HEK293 (cell line): ENCODE measurements around the gene ATP2B3.

Experiments
- ELK4 ChIP-seq: IDR thresholded peaks from 2 replicates; pipeline ENCODE4 v1.6.1; 2011; ENCODE audit warnings: mild to moderate bottlenecking, low read depth, low read length, borderline replicate concordance
- KLF8 ChIP-seq: fragments of 450-650 bp; formaldehyde crosslinking; IDR thresholded peaks from 2 replicates; pipeline ENCODE4 v1.5.1; 2016; ENCODE audit warnings: missing biosample characterization, missing genetic modification characterization
- KLF9 ChIP-seq: fragments of 450-650 bp; formaldehyde crosslinking; IDR thresholded peaks from 2 replicates; pipeline ENCODE4 v1.5.1; 2016; ENCODE audit warnings: missing biosample characterization, missing genetic modification characterization, low read depth
- MEIS1 ChIP-seq: sonication (generic); formaldehyde crosslinking; IDR thresholded peaks from 2 replicates; pipeline ENCODE4 v1.8.1; 2022; ENCODE audit warnings: missing genetic modification reagents, mild to moderate bottlenecking, borderline replicate concordance
- SETDB1 ChIP-seq: IDR thresholded peaks from one replicate; pipeline ENCODE4 v1.6.1; 2017; ENCODE audit warnings: mild to moderate bottlenecking, low read length, moderate library complexity, mixed read lengths; ENCODE audit not compliant: insufficient read length
- TRIM28 ChIP-seq: IDR thresholded peaks from 2 replicates; pipeline ENCODE4 v1.6.1; 2011; ENCODE audit warnings: low read length, control low read depth, borderline replicate concordance
- WT1 ChIP-seq: fragments of 450-650 bp; formaldehyde crosslinking; IDR thresholded peaks from 2 replicates; pipeline ENCODE4 v1.5.1; 2016; ENCODE audit warnings: missing biosample characterization, missing genetic modification characterization
- ZBTB48 ChIP-seq: fragments of 450-650 bp; formaldehyde crosslinking; IDR thresholded peaks from 2 replicates; pipeline ENCODE4 v1.5.1; 2016; ENCODE audit warnings: missing biosample characterization, missing genetic modification characterization
- ZBTB49 ChIP-seq: fragments of 450-650 bp; formaldehyde crosslinking; IDR thresholded peaks from 2 replicates; pipeline ENCODE4 v1.5.1; 2016; ENCODE audit warnings: missing biosample characterization, missing genetic modification characterization, low read depth
- ZFP41 ChIP-seq: fragments of 450-650 bp; formaldehyde crosslinking; IDR thresholded peaks from 2 replicates; pipeline ENCODE4 v1.5.1; 2016; ENCODE audit warnings: missing biosample characterization, missing genetic modification characterization, borderline replicate concordance
- ZIC2 ChIP-seq: fragments of 450-650 bp; formaldehyde crosslinking; IDR thresholded peaks from 2 replicates; pipeline ENCODE4 v1.5.1; 2016; ENCODE audit warnings: missing biosample characterization, missing genetic modification characterization
- ZNF449 ChIP-seq: fragments of 450-650 bp; formaldehyde crosslinking; IDR thresholded peaks from 2 replicates; pipeline ENCODE4 v1.5.1; 2017; ENCODE audit warnings: missing biosample characterization, mild to moderate bottlenecking, missing genetic modification characterization, moderate library complexity
- ZNF501 ChIP-seq: fragments of 450-650 bp; formaldehyde crosslinking; IDR thresholded peaks from 2 replicates; pipeline ENCODE4 v1.5.1; 2016; ENCODE audit warnings: missing biosample characterization, missing genetic modification characterization
- ZNF610 ChIP-seq: fragments of 450-650 bp; formaldehyde crosslinking; IDR thresholded peaks from 2 replicates; pipeline ENCODE4 v1.5.1; 2016; ENCODE audit warnings: missing biosample characterization, missing genetic modification characterization, borderline replicate concordance
- ZNF692 ChIP-seq: fragments of 450-650 bp; formaldehyde crosslinking; IDR thresholded peaks from 2 replicates; pipeline ENCODE4 v1.5.1; 2016; ENCODE audit warnings: missing biosample characterization, missing genetic modification characterization
- ZNF701 ChIP-seq: fragments of 450-650 bp; formaldehyde crosslinking; IDR thresholded peaks from 2 replicates; pipeline ENCODE4 v1.5.1; 2016; ENCODE audit warnings: missing biosample characterization, missing genetic modification characterization
- ZSCAN18 ChIP-seq: fragments of 450-650 bp; formaldehyde crosslinking; IDR thresholded peaks from 2 replicates; pipeline ENCODE4 v1.5.1; 2016; ENCODE audit warnings: missing biosample characterization, missing genetic modification characterization
- TF ChIP-seq, protein P1 (sequence below): sonication (generic); formaldehyde crosslinking; IDR thresholded peaks from 2 replicates; pipeline ENCODE4 v1.8.1; 2022; ENCODE audit warnings: mild to moderate bottlenecking, moderate library complexity, missing genetic modification reagents
- TF ChIP-seq, protein P2 (sequence below): fragments of 450-650 bp; formaldehyde crosslinking; IDR thresholded peaks from 2 replicates; pipeline ENCODE4 v1.5.1; 2017; ENCODE audit warnings: missing biosample characterization, missing genetic modification characterization

The ATP2B3 gene

DNA sequence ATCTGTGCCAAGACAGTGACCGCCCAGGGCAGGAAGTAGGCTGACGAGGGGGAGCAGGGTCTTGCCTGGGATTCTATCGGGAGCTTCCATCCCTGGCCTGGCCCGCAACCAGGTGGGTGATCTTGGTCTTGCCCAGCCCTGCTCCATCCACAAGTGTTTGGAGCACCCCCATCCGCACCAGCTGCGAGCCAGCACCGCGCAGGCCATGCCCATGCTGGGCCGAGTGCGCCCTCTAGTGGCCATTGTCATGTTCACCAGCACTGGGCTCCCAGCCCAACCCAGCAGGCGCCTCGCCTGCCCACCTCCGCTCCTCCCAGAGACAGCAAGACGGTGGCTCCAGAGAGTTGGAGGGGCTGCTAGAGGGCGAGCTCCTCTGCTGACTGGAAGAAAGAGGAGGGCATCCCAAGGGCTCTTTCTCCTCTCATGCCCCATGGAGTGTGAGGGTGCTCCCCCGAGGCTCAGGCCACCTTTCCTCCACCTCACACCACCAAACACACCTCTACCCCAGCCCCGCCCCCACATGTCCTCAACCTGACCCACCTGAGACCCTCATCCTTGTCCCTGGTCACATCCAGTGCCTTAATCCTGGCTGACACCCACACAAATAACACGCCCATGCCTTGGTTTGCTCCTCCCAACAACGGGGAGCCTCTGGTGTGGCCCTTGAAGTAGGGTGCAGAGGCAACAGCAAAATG is 9.8 kb upstream of the ATP2B3 start (continued):
- TF ChIP-seq ZSCAN18 (no peak), MEIS1 (no peak), ZNF501 (tag by site-specific recombination) (no peak), WT1 (no peak), ZBTB49 (tag by site-specific recombination) (no peak), KLF8 (tag by site-specific recombination) (0 out of 2 replicates have a peak, but pooled peaks have one; percentile 40), ZNF692 (0 out of 2 replicates have a peak, but pooled peaks have one; percentile 35), ZBTB48 (tag by site-specific recombination) (no peak), ELK4 (no peak), ZNF701 (tag by site-specific recombination) (no peak), ZNF449 (tag by site-specific recombination) (0 out of 2 replicates have a peak, but pooled peaks have one; percentile 84), ZIC2 (tag by site-specific recombination) (no peak), SETDB1 (no peak), TRIM28 (no peak), ZNF610 (no peak), ZFP41 (tag by site-specific recombination) (no peak), KLF9 (tag by site-specific recombination) (peak; percentile 47; the same call in 1 of the 2 replicates)
- TF ChIP-seq, protein P1, sequence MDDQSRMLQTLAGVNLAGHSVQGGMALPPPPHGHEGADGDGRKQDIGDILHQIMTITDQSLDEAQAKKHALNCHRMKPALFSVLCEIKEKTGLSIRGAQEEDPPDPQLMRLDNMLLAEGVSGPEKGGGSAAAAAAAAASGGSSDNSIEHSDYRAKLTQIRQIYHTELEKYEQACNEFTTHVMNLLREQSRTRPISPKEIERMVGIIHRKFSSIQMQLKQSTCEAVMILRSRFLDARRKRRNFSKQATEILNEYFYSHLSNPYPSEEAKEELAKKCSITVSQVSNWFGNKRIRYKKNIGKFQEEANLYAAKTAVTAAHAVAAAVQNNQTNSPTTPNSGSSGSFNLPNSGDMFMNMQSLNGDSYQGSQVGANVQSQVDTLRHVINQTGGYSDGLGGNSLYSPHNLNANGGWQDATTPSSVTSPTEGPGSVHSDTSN (CRISPR knock-in tag): peak; percentile 85
- TF ChIP-seq, protein P2, sequence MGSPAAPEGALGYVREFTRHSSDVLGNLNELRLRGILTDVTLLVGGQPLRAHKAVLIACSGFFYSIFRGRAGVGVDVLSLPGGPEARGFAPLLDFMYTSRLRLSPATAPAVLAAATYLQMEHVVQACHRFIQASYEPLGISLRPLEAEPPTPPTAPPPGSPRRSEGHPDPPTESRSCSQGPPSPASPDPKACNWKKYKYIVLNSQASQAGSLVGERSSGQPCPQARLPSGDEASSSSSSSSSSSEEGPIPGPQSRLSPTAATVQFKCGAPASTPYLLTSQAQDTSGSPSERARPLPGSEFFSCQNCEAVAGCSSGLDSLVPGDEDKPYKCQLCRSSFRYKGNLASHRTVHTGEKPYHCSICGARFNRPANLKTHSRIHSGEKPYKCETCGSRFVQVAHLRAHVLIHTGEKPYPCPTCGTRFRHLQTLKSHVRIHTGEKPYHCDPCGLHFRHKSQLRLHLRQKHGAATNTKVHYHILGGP (tag by site-specific recombination): no peak
